Measurements from ENCODE around the gene FOXK1.
"Not testable (repeated sequence)": the region's sequence is repeated elsewhere in the genome, so short reads cannot be mapped to it uniquely, and the experiment has no call there.

FOXK1 gene

GRCh38 chr7:4802577-4802976 lies 120.5 kb downstream of the FOXK1 start:
- not testable (repeated sequence) for DNase-seq

DNA sequence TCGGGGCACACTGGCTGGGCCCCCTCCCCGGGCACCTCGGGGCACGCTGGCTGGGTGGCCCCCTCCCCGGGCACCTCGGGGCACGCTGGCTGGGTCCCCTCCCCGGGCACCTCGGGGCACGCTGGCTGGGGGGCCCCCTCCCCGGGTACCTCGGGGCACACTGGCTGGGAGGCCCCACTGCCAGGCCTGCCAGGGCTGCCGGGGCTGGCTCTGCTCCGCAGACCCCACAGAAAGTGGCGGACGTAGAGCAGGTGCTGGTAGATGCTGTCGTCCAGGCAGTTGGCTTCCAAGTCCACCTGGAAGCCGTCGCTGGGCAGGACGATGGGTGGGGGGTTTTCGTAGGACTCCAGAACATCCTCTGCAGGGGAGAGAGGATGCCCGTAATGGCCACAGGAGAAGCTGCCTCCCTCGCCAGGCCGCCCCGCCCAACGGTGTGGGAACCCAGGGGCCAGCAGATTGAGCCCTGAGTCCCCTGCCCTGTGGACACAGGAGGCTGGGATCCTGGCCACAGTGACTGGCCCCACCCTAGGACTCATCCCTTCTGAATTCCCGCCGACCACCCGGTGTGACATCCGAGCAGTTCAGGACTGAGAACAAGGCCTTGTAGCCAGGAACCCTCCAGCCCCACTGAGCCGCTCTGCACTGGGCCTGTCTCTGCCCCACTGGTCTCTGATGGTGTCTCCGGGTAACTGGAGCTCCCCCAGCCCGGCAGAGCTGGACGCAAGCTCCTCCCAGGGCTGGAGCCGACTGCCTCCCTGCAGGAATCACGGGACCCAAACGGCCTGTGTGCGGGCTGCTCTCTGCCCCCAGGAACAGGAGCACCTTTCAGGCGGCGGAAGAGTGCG lies 121.5 kb downstream of the FOXK1 start:
- DNase-seq = no peak

GRCh38 chr7:4805110-4805983 lies 123.3 kb downstream of the FOXK1 start:
- no peak for DNase-seq

DNA sequence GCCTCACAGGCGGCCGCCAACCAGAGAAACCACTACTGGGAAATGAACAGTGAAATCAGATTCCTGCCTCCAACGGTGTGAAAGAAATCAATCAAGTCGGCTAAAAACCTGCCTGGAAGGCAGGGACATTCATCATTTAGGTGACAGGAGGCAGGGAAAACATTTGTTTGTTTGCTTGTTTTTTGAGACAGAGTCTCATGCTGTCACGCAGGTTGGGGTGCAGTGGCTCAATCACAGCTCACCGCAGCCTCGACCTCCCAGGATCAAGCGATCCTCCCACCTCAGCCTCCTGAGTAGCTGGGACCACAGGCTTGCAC lies 123.8 kb downstream of the FOXK1 start:
- no peak for DNase-seq

DNA sequence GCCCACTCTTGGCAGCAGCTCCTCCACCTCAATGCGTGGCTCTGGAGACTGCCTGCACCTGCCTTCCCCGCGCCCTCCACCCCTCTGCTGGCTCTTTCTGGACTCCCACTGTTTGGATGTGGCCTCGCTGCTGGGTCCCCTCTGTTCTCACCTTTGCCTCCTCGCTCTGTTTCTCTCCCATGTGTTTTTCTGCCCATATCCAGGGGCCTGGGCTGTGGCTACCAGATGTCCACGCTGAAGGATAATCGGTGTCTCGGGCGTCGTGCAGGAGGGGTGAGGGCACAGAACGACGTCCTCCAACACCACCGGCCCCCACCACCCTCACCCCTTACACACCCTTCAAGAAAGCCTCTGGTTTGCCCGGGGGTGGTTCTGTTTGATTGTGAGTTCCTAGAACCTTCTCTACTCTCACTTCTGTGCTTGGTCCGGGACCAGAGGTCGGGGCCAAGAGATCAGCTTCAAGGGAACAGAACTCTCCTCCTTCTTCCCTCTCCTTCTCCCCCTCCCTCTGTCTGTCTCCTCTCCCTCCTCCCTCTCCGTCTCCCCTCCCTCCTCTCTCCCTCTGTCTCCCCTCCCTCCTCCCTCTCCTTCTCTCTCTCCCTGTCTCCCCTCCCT lies 125.0 kb downstream of the FOXK1 start:
- DNase-seq = no peak

GRCh38 chr7:4807598-4808016 lies 125.5 kb downstream of the FOXK1 start:
- no peak for DNase-seq

GRCh38 chr7:4808026-4808425 lies 125.9 kb downstream of the FOXK1 start:
- DNase-seq = no peak

- DNase-seq = no peak
Observed at GRCh38 chr7:4808565-4808964, 126.5 kb downstream of the FOXK1 start.

GRCh38 chr7:4809091-4809591 lies 127.0 kb downstream of the FOXK1 start:
- no peak for DNase-seq

DNA sequence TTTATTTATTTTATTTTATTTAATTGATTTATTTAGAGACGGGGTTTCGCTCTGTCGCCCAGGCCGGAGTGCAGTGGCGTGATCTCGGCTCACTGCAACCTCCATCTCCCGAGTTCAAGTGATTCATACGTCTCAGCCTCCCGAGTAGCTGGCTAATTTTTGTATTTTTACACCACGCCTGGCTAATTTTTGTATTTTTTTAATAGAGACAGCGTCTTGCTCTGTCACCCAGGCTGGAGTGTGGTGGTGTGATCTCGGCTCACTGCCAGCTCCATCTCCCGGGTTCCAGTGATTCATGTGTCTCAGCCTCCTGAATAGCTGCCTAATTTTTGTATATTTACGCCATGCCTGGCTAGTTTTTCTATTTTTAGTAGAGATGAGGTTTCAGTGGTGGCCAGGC lies 127.6 kb downstream of the FOXK1 start:
- DNase-seq = no peak

- DNase-seq = no peak
Observed at GRCh38 chr7:4814433-4814832, 132.3 kb downstream of the FOXK1 start.

DNA sequence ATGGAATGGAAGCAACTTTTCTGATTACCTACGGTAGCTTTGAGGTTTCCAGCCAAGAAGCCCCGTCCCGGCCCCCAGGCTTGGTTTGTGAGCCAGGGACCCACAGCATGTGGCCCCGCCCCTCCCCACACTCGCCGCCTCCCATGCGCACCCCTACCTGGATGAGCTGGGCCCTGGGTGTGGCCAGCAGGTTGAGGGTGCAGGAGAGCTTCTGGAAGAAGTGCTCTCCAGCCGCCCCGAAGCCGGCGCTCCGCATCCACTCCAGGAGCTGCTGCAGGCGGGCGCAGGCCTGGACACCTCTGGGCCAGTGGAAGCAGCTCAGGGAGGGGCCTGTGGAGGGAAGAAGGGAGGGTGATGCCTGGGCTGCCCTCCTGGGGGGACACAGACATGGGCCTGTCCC lies 133.0 kb downstream of the FOXK1 start:
- DNase-seq = no peak

DNA sequence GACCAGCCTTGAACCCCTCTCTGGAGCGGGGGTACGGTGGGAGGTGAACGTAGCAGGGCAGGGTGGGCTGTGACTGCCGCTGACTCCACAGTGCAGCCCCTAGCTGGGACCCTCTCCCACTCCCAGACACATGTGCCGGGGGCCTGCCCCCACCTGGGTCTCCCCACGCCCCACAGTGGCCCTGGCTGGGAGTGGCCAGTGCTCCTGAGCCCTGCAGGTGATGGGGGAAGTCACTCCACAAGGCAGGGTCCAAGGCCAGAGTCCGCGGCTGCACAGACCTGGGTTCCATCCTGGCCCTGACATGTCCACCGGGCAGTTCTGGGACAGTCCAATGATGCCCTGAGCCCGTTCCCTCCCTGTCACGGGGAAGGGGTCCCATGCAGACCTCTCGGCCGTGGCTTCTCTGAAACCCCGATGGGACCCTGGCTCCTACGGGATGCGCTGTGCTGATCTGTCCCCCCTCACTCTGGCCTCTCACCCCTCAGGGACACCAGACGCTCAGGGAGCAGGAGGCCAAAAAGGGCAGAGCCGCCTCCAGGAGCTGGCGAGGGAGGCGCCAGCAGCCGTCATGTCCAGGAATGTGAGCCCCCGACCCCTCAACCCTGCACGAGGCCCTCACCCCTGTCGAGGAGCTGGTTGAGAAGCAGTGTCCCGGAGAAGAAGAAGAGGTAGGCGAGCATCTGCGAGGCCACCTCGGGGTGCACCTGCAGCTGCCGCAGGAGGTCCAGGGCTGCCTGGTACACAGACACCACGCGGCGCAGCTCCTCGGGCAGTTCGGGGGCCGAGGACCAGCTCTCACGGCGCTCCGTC lies 133.7 kb downstream of the FOXK1 start:
- no peak for DNase-seq

DNA sequence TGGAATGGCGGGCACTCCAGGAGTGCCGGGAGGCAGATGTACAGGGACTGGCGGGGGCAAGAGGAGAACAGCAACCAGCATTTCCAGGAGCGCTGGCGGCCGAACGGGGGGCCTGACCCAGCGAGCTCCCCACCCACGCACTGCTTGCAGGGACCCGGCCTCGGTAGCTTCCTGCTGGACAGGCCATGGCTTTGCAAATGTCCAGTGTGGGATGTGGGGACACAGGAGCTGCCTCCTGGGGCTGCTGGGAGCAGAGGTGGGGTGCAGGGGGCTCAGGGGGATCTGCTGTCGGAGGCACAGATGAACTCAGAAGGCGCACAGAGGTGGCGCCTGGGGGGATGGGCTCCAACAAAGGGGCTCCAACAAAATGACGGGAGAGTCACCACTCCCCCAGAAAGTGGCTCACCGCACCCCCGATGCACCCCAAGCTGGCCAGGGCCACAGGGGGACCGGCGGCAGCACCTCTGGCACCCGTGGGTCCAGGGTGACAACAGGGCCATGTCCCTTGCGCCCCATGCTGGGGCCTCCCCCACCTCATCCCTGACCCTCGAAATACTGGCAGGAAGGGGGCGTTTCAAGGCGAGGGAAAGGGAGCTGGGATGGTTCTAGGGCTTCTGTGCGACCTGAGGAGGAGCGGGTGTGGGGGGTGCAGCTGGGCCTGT lies 134.5 kb downstream of the FOXK1 start:
- DNase-seq = no peak

DNA sequence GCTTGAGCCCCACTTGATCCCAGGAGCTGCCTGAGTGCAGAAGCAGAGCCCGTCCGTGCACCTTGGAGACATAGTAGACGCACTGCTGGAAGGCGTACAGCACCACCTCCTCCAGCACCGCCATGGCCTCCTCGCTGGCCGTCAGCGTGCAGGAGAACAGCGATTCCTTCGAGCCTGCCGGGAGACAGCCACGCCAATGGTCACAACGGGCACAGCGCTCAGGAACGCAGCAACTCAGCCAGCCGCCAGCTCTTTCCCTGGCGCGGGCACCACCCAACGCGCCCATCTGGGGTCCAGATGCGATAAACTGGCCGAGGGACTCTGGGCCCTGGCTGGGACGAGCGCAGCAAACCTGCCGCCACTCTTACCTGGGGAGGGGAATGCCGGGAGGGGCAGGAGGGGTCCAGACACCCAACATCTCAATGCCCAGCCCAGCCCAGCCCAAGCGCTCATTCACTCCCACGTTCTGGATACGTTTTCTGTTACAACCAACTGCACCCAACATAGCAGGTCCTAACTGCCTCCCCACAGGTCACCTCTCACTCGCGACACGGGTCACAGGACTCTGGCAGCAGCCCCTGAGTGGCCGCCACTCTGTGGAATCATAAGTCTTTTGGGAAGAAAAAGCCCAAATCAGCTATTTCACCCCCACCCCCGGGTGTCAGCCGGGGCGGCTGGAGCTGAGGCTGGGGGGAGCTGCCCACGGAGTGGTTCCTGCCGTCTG lies 135.2 kb downstream of the FOXK1 start:
- no peak for DNase-seq

DNA sequence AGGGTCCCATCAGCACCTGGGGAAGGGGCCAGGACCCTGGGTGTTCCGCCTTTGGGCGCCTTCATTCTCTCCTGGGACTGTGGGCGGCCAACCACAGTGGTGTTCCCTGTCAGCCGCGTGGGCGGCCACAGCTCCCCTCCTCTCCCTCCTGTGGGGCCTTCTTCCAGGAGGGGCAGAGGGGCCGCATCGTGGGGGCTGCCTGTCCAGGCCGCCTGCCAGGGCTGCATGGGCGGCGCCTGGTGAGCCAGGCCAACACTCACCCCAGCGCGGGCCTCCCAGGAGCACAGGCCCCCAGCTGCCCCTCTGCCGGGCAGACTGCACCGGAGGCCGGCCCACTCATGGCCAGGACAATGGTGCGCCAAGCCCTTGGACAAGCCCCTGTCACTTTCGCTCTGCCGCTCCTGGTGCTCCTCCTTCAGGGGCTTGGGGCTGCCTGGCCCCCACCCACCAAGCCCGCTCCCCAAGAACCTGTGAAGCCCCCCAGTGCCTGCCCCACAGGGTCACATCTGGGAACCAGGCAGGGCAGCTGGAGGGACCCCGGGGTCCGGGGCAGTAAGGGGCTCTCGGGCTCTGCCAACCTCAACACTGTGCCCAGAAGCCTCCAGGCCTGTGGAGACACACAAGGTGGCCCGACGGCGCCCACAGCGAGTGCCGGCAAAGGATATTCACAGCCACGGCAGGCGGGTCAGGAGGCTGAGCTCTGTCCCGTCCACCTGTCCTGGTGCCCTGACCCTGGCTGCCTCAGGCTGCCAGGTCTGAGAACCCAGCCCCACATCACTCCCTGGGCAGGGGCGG lies 136.1 kb downstream of the FOXK1 start:
- DNase-seq = no peak

- DNase-seq = no peak
Observed at GRCh38 chr7:4819560-4820404, 137.7 kb downstream of the FOXK1 start.

GRCh38 chr7:4820405-4820966 lies 138.4 kb downstream of the FOXK1 start:
- DNase-seq = no peak

Data from activated CD4-positive, alpha-beta T cell treated with anti-CD3 and anti-CD28 coated beads, Interleukin-2, Interleukin-6, amounts not matched to agents 100 ng/mL and 50 ng/mL, durations not matched to agents 16 hours and 8 hours (primary cell).